Measurements from ENCODE around the gene DVL3.

DVL3 gene

DNA sequence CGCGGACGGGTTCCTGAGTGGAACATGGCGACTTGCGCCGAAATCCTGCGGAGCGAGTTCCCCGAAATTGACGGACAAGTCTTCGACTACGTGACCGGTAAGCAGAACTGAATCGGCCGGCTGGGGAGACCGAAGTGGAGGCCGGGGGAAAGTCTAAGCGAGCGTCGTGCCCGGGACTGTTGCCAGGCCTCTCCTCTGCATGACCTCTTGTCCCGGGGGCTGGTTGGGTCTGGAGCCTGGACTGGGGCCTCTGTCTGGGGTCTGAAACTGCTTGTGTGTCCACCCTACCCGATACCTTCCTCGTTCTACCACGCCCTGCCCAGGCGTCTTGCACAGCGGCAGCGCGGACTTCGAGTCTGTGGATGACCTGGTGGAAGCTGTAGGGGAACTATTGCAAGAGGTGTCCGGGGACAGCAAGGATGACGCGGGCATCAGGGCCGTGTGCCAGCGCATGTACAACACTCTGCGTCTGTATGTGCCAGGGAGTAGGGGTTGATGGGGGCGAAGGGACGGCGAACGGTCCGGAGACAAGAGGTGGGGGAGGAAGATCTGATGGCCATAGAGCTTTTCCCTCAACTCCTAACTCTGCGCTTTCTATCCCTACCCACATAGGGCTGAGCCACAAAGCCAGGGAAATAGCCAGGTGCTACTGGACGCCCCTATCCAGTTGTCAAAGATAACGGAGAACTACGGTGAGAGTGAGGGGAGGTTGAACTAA lies 31.2 kb downstream of the DVL3 start, which contains the start of gene ABCF3:
Gene ABCF3 (plus strand): TSS at position 16 of the 718 bp plus-strand sequence. CDS start 9 bp downstream, at position 25.
- WGBS, 2 experiments (ENCODE audit: insufficient coverage in 2 of 2), result 0 to 3% methylated on average over 33 to 36 of the region's 45 CpGs
- Histone ChIP-seq H3K27ac (ENCODE audit: low read depth, low read length, severe bottlenecking) (peak within 1 kb of the TSS; percentile 98), H3K4me1 (ENCODE audit: control insufficient read depth, insufficient read depth, low read length, poor library complexity, severe bottlenecking) (peaks cover 26% of the 10 kb centered on the region), H3K9me3 (ENCODE audit: control insufficient read depth, low read length) (no peaks in the 10 kb centered on the region), H3K36me3 (ENCODE audit: control insufficient read depth, insufficient read depth, low read length) (peaks cover 79% of the 10 kb centered on the region), H3K4me3 (ENCODE audit: extremely low read depth, insufficient read depth, low read length, poor library complexity, severe bottlenecking) (peak within 1 kb of the TSS; percentile 86)

DNA sequence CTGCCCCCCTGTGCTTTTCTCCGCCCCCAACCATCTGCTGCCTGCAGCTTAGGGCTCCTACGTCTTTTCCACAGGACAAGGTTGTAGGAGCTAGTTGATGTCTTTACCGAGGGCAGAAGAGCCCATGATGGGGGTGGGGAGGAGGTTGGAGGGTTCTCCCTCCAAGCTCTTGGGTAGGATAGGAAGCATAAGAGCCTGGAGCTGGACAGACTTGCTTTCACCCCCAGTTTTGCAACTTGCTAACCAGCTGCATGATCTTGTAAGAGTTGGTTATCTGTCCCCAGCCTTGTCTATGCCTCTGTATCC lies 31.7 kb downstream of the DVL3 start:
- Histone ChIP-seq H3K4me3 (ENCODE audit: extremely low read depth, insufficient read depth, low read length, poor library complexity, severe bottlenecking) (peak overlapping the region; percentile 86), H3K9me3 (ENCODE audit: control insufficient read depth, low read length) (no peaks in the 10 kb centered on the region), H3K36me3 (ENCODE audit: control insufficient read depth, insufficient read depth, low read length) (peaks cover 79% of the 10 kb centered on the region), H3K4me1 (ENCODE audit: control insufficient read depth, insufficient read depth, low read length, poor library complexity, severe bottlenecking) (peaks cover 24% of the 10 kb centered on the region), H3K27ac (ENCODE audit: low read depth, low read length, severe bottlenecking) (peak overlapping the region; percentile 67)
- whole genome bisulfite sequencing, 2 experiments (ENCODE audit: insufficient coverage in 2 of 2), result 8 to 40% methylated on average over 1 to 2 of the region's 3 CpGs

DNA sequence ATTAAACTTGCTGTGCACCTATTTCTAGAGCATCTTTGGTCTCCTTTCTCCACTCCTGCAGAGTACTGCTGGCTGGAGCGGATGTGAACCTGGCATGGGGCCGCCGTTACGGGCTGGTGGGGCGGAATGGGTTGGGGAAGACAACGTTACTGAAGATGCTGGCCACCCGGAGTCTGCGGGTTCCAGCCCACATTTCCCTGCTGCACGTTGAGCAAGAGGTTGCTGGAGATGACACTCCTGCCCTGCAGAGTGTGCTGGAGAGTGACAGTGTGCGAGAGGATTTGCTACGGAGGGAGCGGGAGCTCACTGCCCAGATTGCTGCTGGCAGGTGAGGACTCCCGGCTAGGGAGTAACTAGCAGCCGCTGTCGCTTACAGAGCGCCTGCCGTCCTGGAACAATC lies 32.9 kb downstream of the DVL3 start:
- H3K9me3 ChIP-seq (ENCODE audit: control insufficient read depth, low read length), result no peaks in the 10 kb centered on the region
- H3K36me3 ChIP-seq (ENCODE audit: control insufficient read depth, insufficient read depth, low read length), result peaks cover 79% of the 10 kb centered on the region
- peaks cover 23% of the 10 kb centered on the region for H3K4me1 ChIP-seq (ENCODE audit: control insufficient read depth, insufficient read depth, low read length, poor library complexity, severe bottlenecking)
- WGBS, 2 experiments (ENCODE audit: insufficient coverage in 2 of 2), result 94 to 98% methylated on average over 14 to 17 of the region's 17 CpGs
- H3K27ac ChIP-seq (ENCODE audit: low read depth, low read length, severe bottlenecking), result no peak overlapping the region
- H3K4me3 ChIP-seq (ENCODE audit: extremely low read depth, insufficient read depth, low read length, poor library complexity, severe bottlenecking), result no peak overlapping the region

DNA sequence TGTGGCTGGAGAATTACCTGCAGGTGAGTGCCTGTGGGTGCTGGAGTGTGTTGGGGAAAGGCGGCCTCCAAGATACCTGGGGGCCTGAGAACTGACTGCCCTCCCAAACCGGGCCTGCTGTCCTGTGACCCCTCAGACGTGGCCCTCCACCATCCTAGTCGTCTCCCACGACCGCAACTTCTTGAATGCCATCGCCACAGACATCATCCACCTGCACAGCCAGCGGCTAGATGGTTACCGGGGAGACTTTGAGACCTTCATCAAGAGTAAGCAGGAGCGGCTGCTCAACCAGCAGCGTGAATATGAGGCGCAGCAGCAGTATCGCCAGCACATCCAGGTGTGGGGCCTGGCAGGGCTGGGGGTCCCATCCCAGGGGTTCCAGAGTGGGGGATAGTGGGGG lies 34.2 kb downstream of the DVL3 start:
- peaks cover 78% of the 10 kb centered on the region for H3K36me3 ChIP-seq (ENCODE audit: control insufficient read depth, insufficient read depth, low read length)
- peaks cover 15% of the 10 kb centered on the region for H3K4me1 ChIP-seq (ENCODE audit: control insufficient read depth, insufficient read depth, low read length, poor library complexity, severe bottlenecking)
- no peak overlapping the region for H3K27ac ChIP-seq (ENCODE audit: low read depth, low read length, severe bottlenecking)
- no peak overlapping the region for H3K4me3 ChIP-seq (ENCODE audit: extremely low read depth, insufficient read depth, low read length, poor library complexity, severe bottlenecking)
- 95 to 100% methylated on average over 12 to 13 of the region's 13 CpGs for WGBS, 2 experiments (ENCODE audit: insufficient coverage in 2 of 2)
- H3K9me3 ChIP-seq (ENCODE audit: control insufficient read depth, low read length), result no peaks in the 10 kb centered on the region

DNA sequence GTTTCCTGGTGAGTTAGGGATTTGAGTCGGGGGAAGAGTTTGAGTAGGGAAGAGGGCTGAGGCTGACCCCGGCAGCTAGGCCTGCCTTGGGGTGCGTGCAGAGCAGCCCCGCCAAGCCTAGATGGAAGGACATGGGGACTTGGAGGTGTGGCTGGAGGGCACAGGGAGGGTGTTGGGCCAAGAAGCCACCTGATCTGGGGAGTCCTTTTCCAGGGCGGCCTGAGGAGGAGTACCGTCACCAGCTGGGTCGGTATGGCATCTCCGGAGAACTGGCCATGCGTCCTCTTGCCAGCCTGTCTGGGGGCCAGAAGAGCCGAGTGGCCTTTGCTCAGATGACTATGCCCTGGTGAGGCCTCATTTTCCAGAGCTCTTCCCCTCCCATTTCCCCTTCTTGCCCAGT lies 37.7 kb downstream of the DVL3 start:
- Histone ChIP-seq H3K4me3 (ENCODE audit: extremely low read depth, insufficient read depth, low read length, poor library complexity, severe bottlenecking) (no peak overlapping the region), H3K9me3 (ENCODE audit: control insufficient read depth, low read length) (no peaks in the 10 kb centered on the region), H3K27ac (ENCODE audit: low read depth, low read length, severe bottlenecking) (no peak overlapping the region), H3K4me1 (ENCODE audit: control insufficient read depth, insufficient read depth, low read length, poor library complexity, severe bottlenecking) (no peaks in the 10 kb centered on the region), H3K36me3 (ENCODE audit: control insufficient read depth, insufficient read depth, low read length) (peaks cover 76% of the 10 kb centered on the region)
- 94 to 99% methylated on average over 5 to 10 of the region's 10 CpGs for WGBS, 2 experiments (ENCODE audit: insufficient coverage in 2 of 2)

DNA sequence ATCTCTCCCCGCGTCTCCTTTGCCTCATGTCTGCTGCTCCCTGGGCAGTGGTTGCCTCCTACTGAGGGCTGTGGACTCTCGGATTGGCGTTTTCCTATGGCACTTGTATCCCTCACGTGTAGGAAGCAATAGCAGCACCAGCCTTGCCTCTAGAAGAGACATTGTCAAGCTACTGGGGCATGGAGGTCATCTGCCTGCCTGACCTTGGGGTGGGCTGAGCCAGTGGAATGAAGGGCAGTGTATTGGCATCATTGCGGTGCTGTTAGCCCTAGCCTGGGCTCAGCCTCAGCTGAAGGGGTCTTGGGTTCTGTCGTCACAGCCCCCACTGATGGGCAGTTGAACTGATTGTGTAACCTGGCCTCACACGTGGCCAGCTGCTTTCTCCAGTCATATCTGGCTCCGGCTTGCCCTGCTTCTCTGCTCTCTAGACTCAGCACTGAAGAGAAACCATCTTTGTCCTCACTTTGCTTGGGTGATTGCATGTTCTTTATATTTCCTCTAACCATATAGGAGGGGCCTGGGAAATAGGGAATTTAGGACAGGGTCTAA lies 38.9 kb downstream of the DVL3 start:
- WGBS, 2 experiments (ENCODE audit: insufficient coverage in 2 of 2), result 96 to 98% methylated on average over 9 of the region's 9 CpGs
- Histone ChIP-seq H3K4me1 (ENCODE audit: control insufficient read depth, insufficient read depth, low read length, poor library complexity, severe bottlenecking) (no peaks in the 10 kb centered on the region), H3K9me3 (ENCODE audit: control insufficient read depth, low read length) (no peaks in the 10 kb centered on the region), H3K4me3 (ENCODE audit: extremely low read depth, insufficient read depth, low read length, poor library complexity, severe bottlenecking) (no peak overlapping the region), H3K36me3 (ENCODE audit: control insufficient read depth, insufficient read depth, low read length) (peaks cover 65% of the 10 kb centered on the region), H3K27ac (ENCODE audit: low read depth, low read length, severe bottlenecking) (no peak overlapping the region)

DNA sequence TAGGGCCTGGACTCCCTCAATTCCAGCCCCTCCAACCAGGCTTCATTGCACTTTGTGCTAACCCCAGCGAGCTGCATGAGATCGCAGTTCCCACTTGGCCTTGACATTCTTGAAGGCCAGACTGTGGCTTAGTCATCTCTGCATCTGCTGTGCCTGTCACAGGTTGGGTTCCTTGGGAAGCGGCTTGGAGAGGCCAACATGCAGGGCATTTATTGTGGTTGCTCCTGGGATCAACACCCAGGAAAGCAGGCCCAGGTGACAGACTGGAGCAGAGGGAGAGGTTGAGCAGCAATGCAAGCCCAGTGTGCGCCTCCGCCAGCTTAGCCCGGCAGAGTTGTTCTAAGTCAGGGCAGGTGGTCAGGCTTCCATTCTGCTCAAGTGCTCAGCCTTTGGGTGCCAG lies 41.4 kb downstream of the DVL3 start:
- H3K27ac ChIP-seq (ENCODE audit: low read depth, low read length, severe bottlenecking), result no peak overlapping the region
- no peaks in the 10 kb centered on the region for H3K4me1 ChIP-seq (ENCODE audit: control insufficient read depth, insufficient read depth, low read length, poor library complexity, severe bottlenecking)
- no peak overlapping the region for H3K4me3 ChIP-seq (ENCODE audit: extremely low read depth, insufficient read depth, low read length, poor library complexity, severe bottlenecking)
- 96 to 99% methylated on average over 6 of the region's 6 CpGs for WGBS, 2 experiments (ENCODE audit: insufficient coverage in 2 of 2)
- peaks cover 40% of the 10 kb centered on the region for H3K36me3 ChIP-seq (ENCODE audit: control insufficient read depth, insufficient read depth, low read length)
- no peaks in the 10 kb centered on the region for H3K9me3 ChIP-seq (ENCODE audit: control insufficient read depth, low read length)

DNA sequence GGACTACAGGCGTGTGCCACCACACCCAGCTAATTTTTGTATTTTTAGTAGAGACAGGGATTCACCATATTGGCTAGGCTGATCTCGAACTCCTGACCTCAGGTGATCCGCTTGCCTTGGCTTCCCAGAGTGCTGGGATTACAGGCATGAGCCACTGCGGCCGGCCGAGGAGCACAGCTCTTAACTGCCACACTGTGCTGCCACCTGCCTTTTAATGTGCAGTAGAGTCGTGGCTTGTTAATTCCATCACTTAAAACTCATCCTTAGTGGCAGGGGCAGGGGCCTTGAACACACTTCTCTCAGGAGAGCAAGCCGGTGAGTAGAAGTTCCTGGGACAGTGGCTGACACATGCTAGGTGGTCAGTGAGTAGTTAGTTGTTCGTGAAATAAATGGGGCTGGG lies 43.3 kb downstream of the DVL3 start:
- no peak overlapping the region for H3K27ac ChIP-seq (ENCODE audit: low read depth, low read length, severe bottlenecking)
- no peaks in the 10 kb centered on the region for H3K9me3 ChIP-seq (ENCODE audit: control insufficient read depth, low read length)
- 91 to 92% methylated on average over 8 of the region's 9 CpGs for WGBS, 2 experiments (ENCODE audit: insufficient coverage in 2 of 2)
- no peak overlapping the region for H3K4me3 ChIP-seq (ENCODE audit: extremely low read depth, insufficient read depth, low read length, poor library complexity, severe bottlenecking)
- peaks cover 20% of the 10 kb centered on the region for H3K36me3 ChIP-seq (ENCODE audit: control insufficient read depth, insufficient read depth, low read length)
- H3K4me1 ChIP-seq (ENCODE audit: control insufficient read depth, insufficient read depth, low read length, poor library complexity, severe bottlenecking), result no peaks in the 10 kb centered on the region

DNA sequence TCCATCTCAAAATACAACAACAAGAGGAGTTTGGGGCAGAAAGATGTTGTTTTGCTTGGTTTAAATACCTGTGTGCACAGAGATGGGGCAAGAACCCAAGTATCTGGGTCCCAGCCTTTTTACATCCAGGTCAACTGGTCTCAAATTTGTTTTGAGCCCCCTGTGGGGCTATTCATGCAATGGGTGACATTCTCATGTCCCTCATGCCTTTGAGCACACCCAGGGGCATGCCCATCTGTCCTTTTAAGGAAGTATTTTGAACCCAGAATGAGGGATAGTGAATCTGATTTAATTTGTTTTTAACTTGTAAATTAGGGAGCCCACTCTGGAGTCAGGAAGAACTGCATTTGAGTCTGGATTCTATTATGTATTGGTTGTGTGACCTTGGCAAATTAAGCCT lies 45.6 kb downstream of the DVL3 start:
- Histone ChIP-seq H3K4me3 (ENCODE audit: extremely low read depth, insufficient read depth, low read length, poor library complexity, severe bottlenecking) (no peak overlapping the region), H3K9me3 (ENCODE audit: control insufficient read depth, low read length) (no peaks in the 10 kb centered on the region), H3K36me3 (ENCODE audit: control insufficient read depth, insufficient read depth, low read length) (peaks cover 5% of the 10 kb centered on the region), H3K27ac (ENCODE audit: low read depth, low read length, severe bottlenecking) (no peak overlapping the region), H3K4me1 (ENCODE audit: control insufficient read depth, insufficient read depth, low read length, poor library complexity, severe bottlenecking) (no peaks in the 10 kb centered on the region)

DNA sequence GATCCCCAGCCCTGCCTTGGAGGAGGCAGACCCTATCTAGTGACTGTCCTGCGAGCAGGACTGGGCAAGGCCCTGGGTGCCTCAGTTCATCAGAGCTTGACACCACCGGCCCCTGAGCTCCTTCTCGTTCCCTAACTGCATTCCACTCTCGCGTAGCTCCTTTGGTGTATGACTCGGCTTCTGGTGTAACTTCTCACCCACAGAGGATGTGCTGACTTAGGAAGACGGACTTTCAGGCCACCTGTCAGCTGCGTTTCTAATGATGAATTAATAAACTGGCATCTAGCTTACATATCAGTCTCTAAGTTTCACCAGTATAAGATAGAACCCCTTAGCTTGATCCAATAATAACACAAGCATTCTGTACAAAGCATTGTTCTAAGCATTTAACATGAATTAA lies 48.3 kb downstream of the DVL3 start:
- WGBS, 2 experiments (ENCODE audit: insufficient coverage in 2 of 2), result 89 to 93% methylated on average over 7 to 8 of the region's 8 CpGs
- Histone ChIP-seq H3K9me3 (ENCODE audit: control insufficient read depth, low read length) (no peaks in the 10 kb centered on the region), H3K4me1 (ENCODE audit: control insufficient read depth, insufficient read depth, low read length, poor library complexity, severe bottlenecking) (no peaks in the 10 kb centered on the region), H3K4me3 (ENCODE audit: extremely low read depth, insufficient read depth, low read length, poor library complexity, severe bottlenecking) (no peak overlapping the region), H3K27ac (ENCODE audit: low read depth, low read length, severe bottlenecking) (no peak overlapping the region), H3K36me3 (ENCODE audit: control insufficient read depth, insufficient read depth, low read length) (no peaks in the 10 kb centered on the region)

DNA sequence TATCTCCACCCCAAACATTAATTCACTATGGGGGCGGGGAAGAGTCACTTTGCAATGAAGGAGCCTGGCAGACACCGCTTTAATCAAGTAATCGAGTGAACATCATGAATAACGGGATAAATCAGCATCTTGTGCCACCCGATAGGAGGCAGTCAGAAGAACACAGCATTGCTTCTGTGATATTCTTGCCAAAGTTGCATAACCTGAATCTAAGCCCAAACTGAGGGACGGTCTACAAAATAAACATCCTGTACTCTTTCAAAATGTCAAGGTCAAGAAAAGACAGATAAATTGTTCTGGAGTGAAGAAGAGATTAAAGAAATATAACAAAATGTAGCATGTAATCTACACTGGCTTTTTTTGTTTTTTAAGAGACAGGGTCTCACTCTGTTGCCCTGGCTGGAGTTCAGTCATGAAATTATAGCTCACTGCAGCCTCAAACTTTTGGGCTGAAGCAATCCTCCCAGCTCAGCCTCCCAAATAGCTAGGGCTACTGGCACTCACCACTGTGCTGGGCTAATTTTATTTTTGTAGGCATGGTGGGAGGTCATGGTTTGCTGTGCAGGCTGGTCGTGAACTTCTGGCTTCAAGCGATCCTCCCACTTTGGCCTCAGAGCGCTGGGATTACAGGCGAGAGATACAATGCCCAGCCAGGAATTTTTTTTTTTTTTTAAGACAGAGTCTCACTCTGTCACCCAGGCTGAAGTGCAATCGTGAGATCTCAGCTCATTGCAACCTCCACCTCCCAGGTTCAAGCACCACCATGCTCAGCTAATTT lies 54.2 kb downstream of the DVL3 start:
- Histone ChIP-seq H3K36me3 (ENCODE audit: control insufficient read depth, insufficient read depth, low read length) (no peaks in the 10 kb centered on the region), H3K4me1 (ENCODE audit: control insufficient read depth, insufficient read depth, low read length, poor library complexity, severe bottlenecking) (no peaks in the 10 kb centered on the region), H3K27ac (ENCODE audit: low read depth, low read length, severe bottlenecking) (no peak overlapping the region), H3K9me3 (ENCODE audit: control insufficient read depth, low read length) (no peaks in the 10 kb centered on the region), H3K4me3 (ENCODE audit: extremely low read depth, insufficient read depth, low read length, poor library complexity, severe bottlenecking) (no peak overlapping the region)
- 83 to 93% methylated on average over 9 of the region's 11 CpGs for WGBS, 2 experiments (ENCODE audit: insufficient coverage in 2 of 2)

All from mesodermal cell (in vitro differentiated cells).